ENCODE results near the gene ORMDL2.
"Not testable (repeated sequence)": the region's sequence is repeated elsewhere in the genome, so short reads cannot be mapped to it uniquely, and the experiment has no call there.

The ORMDL2 gene

GRCh38 chr12:55828357-55828756, 10.5 kb downstream of the ORMDL2 start:
- no peak for DNase-seq (ENCODE audit: low spot score)

GRCh38 chr12:55829967-55830600, 12.2 kb downstream of the ORMDL2 start:
- DNase-seq (ENCODE audit: low spot score), result peak; percentile 73

GRCh38 chr12:55830601-55831446, 13.0 kb downstream of the ORMDL2 start:
- DNase-seq (ENCODE audit: low spot score), result peak; percentile 79

GRCh38 chr12:55831447-55831815, 13.6 kb downstream of the ORMDL2 start:
- DNase-seq (ENCODE audit: low spot score), result no peak

GRCh38 chr12:55833056-55833455, 15.2 kb downstream of the ORMDL2 start:
- no peak for DNase-seq (ENCODE audit: low spot score)

- not testable (repeated sequence) for DNase-seq (ENCODE audit: low spot score)
Observed at GRCh38 chr12:55834400-55834799, 16.6 kb downstream of the ORMDL2 start.

GRCh38 chr12:55838361-55838760, 20.5 kb downstream of the ORMDL2 start:
- DNase-seq (ENCODE audit: low spot score), result no peak

GRCh38 chr12:55839345-55840140, 21.7 kb downstream of the ORMDL2 start:
- DNase-seq (ENCODE audit: low spot score), result no peak

- no peak for DNase-seq (ENCODE audit: low spot score)
Observed at GRCh38 chr12:55840581-55841351, 22.9 kb downstream of the ORMDL2 start.

GRCh38 chr12:55842681-55843429, 25.0 kb downstream of the ORMDL2 start, which contains the start of gene MMP19:
TSS of gene MMP19 (minus strand) at chr12:55842936. CDS start at chr12:55842830, 106 bp downstream.
- DNase-seq (ENCODE audit: low spot score), result no peak

- DNase-seq (ENCODE audit: low spot score), result no peak
Observed at GRCh38 chr12:55843431-55843830, 25.6 kb downstream of the ORMDL2 start.

GRCh38 chr12:55844961-55845360, 27.1 kb downstream of the ORMDL2 start:
- DNase-seq (ENCODE audit: low spot score), result no peak

- DNase-seq (ENCODE audit: low spot score), result no peak
Observed at GRCh38 chr12:55845361-55845760, 27.5 kb downstream of the ORMDL2 start.

GRCh38 chr12:55845785-55846496, 28.1 kb downstream of the ORMDL2 start:
- no peak for DNase-seq (ENCODE audit: low spot score)

GRCh38 chr12:55847033-55847432, 29.2 kb downstream of the ORMDL2 start:
- DNase-seq (ENCODE audit: low spot score), result no peak

- DNase-seq (ENCODE audit: low spot score), result peak; percentile 19
Observed at GRCh38 chr12:55847603-55848291, 29.9 kb downstream of the ORMDL2 start.

- DNase-seq (ENCODE audit: low spot score), result no peak
Observed at GRCh38 chr12:55849616-55850343, 31.9 kb downstream of the ORMDL2 start.

- DNase-seq (ENCODE audit: low spot score), result no peak
Observed at GRCh38 chr12:55850401-55850800, 32.6 kb downstream of the ORMDL2 start.

- no peak for DNase-seq (ENCODE audit: low spot score)
Observed at GRCh38 chr12:55850893-55851292, 33.1 kb downstream of the ORMDL2 start.
